Naive thymus-derived CD4-positive, alpha-beta T cell (primary cell): ENCODE measurements around the gene ZDHHC18. TPM values are rescaled to one million over a fixed set of nuclear protein-coding genes. Genes with fewer than 3 reads are reported as not detected.
A peak's percentile ranks its signal among the peaks of the same experiment; 100 is the strongest.

Experiments
- ATAC-seq: fragments of 150-1000 bp; cut with Tn5 transposase; 2 replicates; pipeline ENCODE4 v1.10.0; 2021; ENCODE audit warnings: mild to moderate bottlenecking, moderate library complexity
- CTCF ChIA-PET: fragments of 350-600 bp; sonication (Branson Sonifier 250); formaldehyde crosslinking; loops from one replicate; lab custom pipeline; 2021; ENCODE audit warnings: antibody characterized with exemption; lab: Charles Lee
- POLR2A ChIA-PET: fragments of 350-600 bp; sonication (Branson Sonifier 250); formaldehyde crosslinking; loops from one replicate; lab custom pipeline; 2021; ENCODE audit warnings: antibody characterized with exemption, inconsistent platforms; lab: Charles Lee
- DNase-seq, 9 donors: peaks; one replicate each; pipeline versions ENCODE4 v3.0.0 to v3.0.0-alpha.2; 2020 to 2022; ENCODE audit warnings: mixed read lengths in 1 of 9
- H3K27ac ChIP-seq: one replicate; pipeline ENCODE4 v1.7.0; 2013; ENCODE audit warnings: mild to moderate bottlenecking, low read depth, low read length, moderate library complexity
- H3K27me3 ChIP-seq, 2 donors: one replicate each; pipeline ENCODE4 v1.7.0; 2013; ENCODE audit warnings: low read length in 2 of 2, mild to moderate bottlenecking in 2 of 2, moderate library complexity in 2 of 2; ENCODE audit not compliant: control insufficient read depth in 2 of 2, insufficient read depth in 2 of 2
- H3K36me3 ChIP-seq, 3 experiments: 1 replicate in 2 of 3; 2 replicates in 1 of 3; pipeline ENCODE4 v1.7.0; 2013; ENCODE audit warnings: low read length in 3 of 3, mild to moderate bottlenecking in 3 of 3, moderate library complexity in 1 of 3; ENCODE audit not compliant: insufficient read depth in 3 of 3, control insufficient read depth in 2 of 3
- H3K4me1 ChIP-seq, 2 donors: one replicate each; pipeline ENCODE4 v1.7.0; 2013; ENCODE audit warnings: low read length in 2 of 2, mild to moderate bottlenecking in 2 of 2, moderate library complexity in 1 of 2; ENCODE audit not compliant: control insufficient read depth in 2 of 2, insufficient read depth in 2 of 2
- H3K4me3 ChIP-seq: 2 replicates; pipeline ENCODE4 v1.7.0; 2013; ENCODE audit warnings: mild to moderate bottlenecking, low read length
- H3K9me3 ChIP-seq, 3 experiments: 1 replicate in 2 of 3; 2 replicates in 1 of 3; pipeline ENCODE4 v1.7.0; 2013; ENCODE audit warnings: low read length in 3 of 3; ENCODE audit not compliant: control insufficient read depth in 2 of 3
- H3K27ac Mint-ChIP-seq, 9 donors: one replicate each; pipeline ENCODE4 v1.8.0; 2020 to 2022; ENCODE audit warnings: mixed read lengths in 9 of 9, mild to moderate bottlenecking in 8 of 9, moderate library complexity in 5 of 9, inconsistent platforms in 2 of 9
- H3K27me3 Mint-ChIP-seq, 5 donors: one replicate each; pipeline ENCODE4 v1.8.0; 2021 to 2022; ENCODE audit warnings: mixed read lengths in 5 of 5, mild to moderate bottlenecking in 1 of 5
- H3K36me3 Mint-ChIP-seq, 5 donors: one replicate each; pipeline ENCODE4 v1.8.0; 2020 to 2022; ENCODE audit warnings: mixed read lengths in 5 of 5, mild to moderate bottlenecking in 3 of 5, inconsistent platforms in 1 of 5
- H3K4me1 Mint-ChIP-seq, 7 donors: one replicate each; pipeline ENCODE4 v1.8.0; 2020 to 2022; ENCODE audit warnings: mixed read lengths in 7 of 7, mild to moderate bottlenecking in 3 of 7, inconsistent platforms in 1 of 7
- H3K4me3 Mint-ChIP-seq, 10 donors: one replicate each; pipeline ENCODE4 v1.8.0; 2020 to 2022; ENCODE audit warnings: mild to moderate bottlenecking in 10 of 10, mixed read lengths in 10 of 10, moderate library complexity in 6 of 10, inconsistent platforms in 2 of 10
- H3K9me3 Mint-ChIP-seq, 11 donors: one replicate each; pipeline ENCODE4 v1.8.0; 2020 to 2022; ENCODE audit warnings: mixed read lengths in 11 of 11, mild to moderate bottlenecking in 4 of 11, inconsistent platforms in 1 of 11, moderate library complexity in 1 of 11
- intact Hi-C, 2 donors: fragments of 100-400 bp; cut with micrococcal nuclease; formaldehyde crosslinking; loops; one replicate each; pipeline ENCODE4 v1.15.1; 2023
- polyA plus RNA-seq, 2 donors: library from polyadenylated mRNA; unstranded; fragments of 300-500 nt; fragmentation: Illumina TruSeq; gene quantifications; one replicate each; pipeline ENCODE4 v1.2.3, GENCODE V29; 2021
- total RNA-seq, 6 experiments: library from RNA in 5 of 6; stranded (reverse) in 5 of 6; gene quantifications; 1 replicate in 5 of 6; 2 replicates in 1 of 6; pipeline ENCODE4 v1.2.3 and lab custom pipeline; 2021 to 2026

The ZDHHC18 gene
- total and polyA plus RNA-seq, 7 experiments from 2014 or later = 3.1 to 72.4 (median 38.8) TPM

DNA sequence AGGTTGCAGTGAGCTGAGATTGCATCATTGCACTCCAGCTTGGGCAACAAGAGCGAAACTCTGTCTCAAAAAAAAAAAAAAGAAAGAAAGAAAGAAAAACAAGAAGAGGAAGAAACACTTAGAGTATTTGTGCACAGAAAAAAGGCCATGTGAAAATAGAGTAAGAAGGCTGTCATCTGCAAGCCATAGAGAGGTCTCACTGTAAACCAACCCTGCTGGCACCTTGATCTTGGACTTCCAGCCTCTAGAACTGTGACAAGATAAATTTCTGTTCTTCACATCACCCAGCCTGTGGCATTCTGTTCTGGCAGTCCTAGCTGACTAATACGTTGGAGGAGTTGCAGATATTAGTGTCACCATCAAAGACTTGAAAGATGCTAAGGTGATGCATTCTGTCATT, 12.1 kb upstream of the ZDHHC18 start:
- ChIA-PET CTCF (interaction anchor here (0.5 to 0.9 kb wide), 2 partner anchors 19 to 51 kb away, joined by 3 read pairs; no protein-coding TSS in a partner anchor), POLR2A (no interaction called here)
- Histone ChIP-seq H3K27ac (no peak overlapping the region), H3K4me1 (peaks cover 0 to 14% of the 10 kb centered on the region in 2 donors), H3K36me3 (no peaks in the 10 kb centered on the region), H3K27me3 (no peaks in the 10 kb centered on the region), H3K9me3 (no peaks in the 10 kb centered on the region), H3K4me3 (no peak overlapping the region)
- DNase-seq (no peak), ATAC-seq (no peak)
- Mint-ChIP-seq H3K9me3 (no peaks in the 10 kb centered on the region), H3K4me1 (peaks cover 0 to 24% (median 8%) of the 10 kb centered on the region in 7 donors), H3K27me3 (no peaks in the 10 kb centered on the region), H3K36me3 (peaks cover 0 to 3% (median 0%) of the 10 kb centered on the region in 5 donors), H3K27ac (no peak overlapping the region), H3K4me3 (no peak overlapping the region)
- intact Hi-C loops = no loop called here

DNA sequence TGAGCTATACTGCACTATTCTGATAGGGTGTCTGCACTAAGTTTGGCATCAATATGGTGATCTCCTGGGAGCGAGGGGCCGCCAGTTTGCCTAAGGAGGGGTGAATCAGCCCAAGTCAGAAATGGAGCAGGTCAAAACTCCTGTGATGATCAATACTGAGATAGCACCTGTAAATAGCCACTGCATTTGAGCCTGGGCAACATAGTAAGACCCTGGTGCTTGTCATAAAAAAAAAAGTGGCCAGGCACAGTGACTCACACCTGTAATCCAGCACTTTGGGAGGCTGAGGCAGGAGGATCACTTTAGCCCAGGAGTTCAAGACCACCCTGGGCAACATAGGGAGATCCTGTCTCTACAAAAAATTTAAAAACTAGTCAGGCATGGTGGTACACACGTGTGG, 11.6 kb upstream of the ZDHHC18 start:
- no peaks in the 10 kb centered on the region for H3K27me3 ChIP-seq
- peaks cover 0 to 24% (median 8%) of the 10 kb centered on the region in 7 donors for H3K4me1 Mint-ChIP-seq
- H3K27ac ChIP-seq = no peak overlapping the region
- no peaks in the 10 kb centered on the region for H3K27me3 Mint-ChIP-seq
- POLR2A ChIA-PET = interaction anchor here (0.7 kb wide), 1 partner anchor 315 kb away, joined by 5 read pairs; no protein-coding TSS in a partner anchor
- H3K36me3 Mint-ChIP-seq = peaks cover 0 to 3% (median 0%) of the 10 kb centered on the region in 5 donors
- H3K36me3 ChIP-seq = no peaks in the 10 kb centered on the region
- H3K4me1 ChIP-seq = peaks cover 0 to 14% of the 10 kb centered on the region in 2 donors
- CTCF ChIA-PET = interaction anchor here (0.5 to 1.5 kb wide), 2 partner anchors 10 to 51 kb away, joined by 3 to 4 read pairs; no protein-coding TSS in a partner anchor
- no peaks in the 10 kb centered on the region for H3K9me3 ChIP-seq
- DNase-seq (no peak), ATAC-seq (no peak)
- H3K4me3 Mint-ChIP-seq = no peak overlapping the region
- intact Hi-C loops = no loop called here
- peak overlapping the region in 1 of 9 donors; percentile 10 for H3K27ac Mint-ChIP-seq
- no peak overlapping the region for H3K4me3 ChIP-seq
- H3K9me3 Mint-ChIP-seq = no peaks in the 10 kb centered on the region

DNA sequence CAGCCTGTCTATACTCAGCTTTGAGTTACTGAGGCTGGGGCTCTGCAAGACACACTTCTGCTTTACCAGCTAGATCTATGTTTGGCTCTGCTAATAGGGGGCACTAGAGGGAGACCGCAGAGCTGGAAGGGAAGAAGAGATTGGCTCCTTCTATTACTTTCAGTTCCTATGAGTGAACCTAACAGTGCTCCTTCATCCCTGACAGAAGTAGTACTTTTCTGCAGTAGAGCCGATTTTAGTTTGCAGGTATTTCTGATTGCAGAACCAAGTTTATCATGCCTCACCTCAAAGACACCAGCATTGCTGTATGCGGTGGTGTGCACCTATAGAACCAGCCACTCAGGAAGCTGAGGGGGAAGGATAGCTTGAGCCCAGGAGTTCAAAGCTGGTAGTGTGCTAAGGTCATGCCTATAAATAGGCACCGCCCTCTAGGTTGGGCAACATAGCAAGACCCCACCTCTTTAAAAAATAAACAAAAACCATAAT, 5.7 kb upstream of the ZDHHC18 start:
- H3K9me3 ChIP-seq = no peaks in the 10 kb centered on the region
- H3K4me1 ChIP-seq = peaks cover 12 to 22% of the 10 kb centered on the region in 2 donors
- H3K4me3 ChIP-seq = peak overlapping the region; percentile 51
- DNase-seq (peak in 7 of 9 donors; percentile 41 to 61 (median 52)), ATAC-seq (peak; percentile 100)
- peak overlapping the region; percentile 54 for H3K27ac ChIP-seq
- Mint-ChIP-seq H3K27me3 (no peaks in the 10 kb centered on the region), H3K36me3 (no peaks in the 10 kb centered on the region), H3K4me1 (peaks cover 23 to 38% (median 29%) of the 10 kb centered on the region in 7 donors), H3K27ac (peak overlapping the region; percentile 60 to 92 (median 87)), H3K9me3 (no peaks in the 10 kb centered on the region), H3K4me3 (peak overlapping the region; percentile 55 to 86 (median 82))
- H3K36me3 ChIP-seq = no peaks in the 10 kb centered on the region
- CTCF ChIA-PET = interaction anchor here (0.5 to 2.3 kb wide), 14 partner anchors 10 to 279 kb away, joined by 3 to 20 read pairs (median 4); no protein-coding TSS in a partner anchor
- intact Hi-C loops = loop anchor here in 1 of 2 donors (1.0 to 2.0 kb wide), 3 partner anchors 11 to 58 kb away; no protein-coding TSS in a partner anchor
- no peaks in the 10 kb centered on the region for H3K27me3 ChIP-seq
- POLR2A ChIA-PET = interaction anchor here (0.8 to 2.3 kb wide), 7 partner anchors 10 to 44 kb away, joined by 3 to 34 read pairs (median 5); no protein-coding TSS in a partner anchor

DNA sequence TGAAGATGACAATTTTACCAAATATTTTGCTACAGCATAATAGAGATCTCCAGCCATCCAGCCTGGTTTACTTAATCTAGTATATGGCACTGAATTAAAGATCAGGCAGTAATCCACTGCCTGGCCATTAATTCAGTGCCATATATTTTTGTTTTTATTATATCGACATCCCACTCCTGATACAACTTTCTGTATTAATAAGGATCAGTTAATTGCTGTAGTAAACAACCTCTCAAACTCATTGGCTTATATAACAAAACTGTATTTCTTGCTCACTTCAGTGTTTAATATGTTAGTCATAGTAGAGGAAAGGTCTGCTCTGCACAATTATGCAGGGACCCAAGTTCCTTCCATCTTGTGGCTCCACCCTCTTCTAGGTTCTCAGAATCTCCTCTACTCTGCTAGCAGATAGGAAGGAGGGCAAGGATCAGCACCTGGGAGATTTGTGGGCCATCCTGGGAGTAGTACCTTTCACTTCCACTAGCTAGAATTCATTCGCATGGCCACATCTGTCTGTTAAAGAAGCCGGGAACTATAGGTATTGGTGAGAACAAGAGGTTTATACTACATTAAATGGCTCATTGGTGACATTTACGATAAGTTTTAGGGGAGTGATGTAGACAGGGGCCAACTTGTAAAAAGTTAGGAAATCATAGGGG, 3.6 kb upstream of the ZDHHC18 start:
- H3K4me1 ChIP-seq = peaks cover 23 to 32% of the 10 kb centered on the region in 2 donors
- H3K4me1 Mint-ChIP-seq = peaks cover 28 to 48% (median 41%) of the 10 kb centered on the region in 7 donors
- H3K27me3 ChIP-seq = no peaks in the 10 kb centered on the region
- ChIA-PET CTCF (interaction anchor here (0.7 to 2.0 kb wide), 4 partner anchors 9 to 576 kb away, joined by 3 to 14 read pairs (median 3); no protein-coding TSS in a partner anchor), POLR2A (interaction anchor here (0.7 to 1.2 kb wide), 2 partner anchors 10 to 1333 kb away, joined by 3 to 6 read pairs; no protein-coding TSS in a partner anchor)
- no peaks in the 10 kb centered on the region for H3K27me3 Mint-ChIP-seq
- H3K27ac ChIP-seq = no peak overlapping the region
- peaks cover 0 to 5% (median 0%) of the 10 kb centered on the region in 5 donors for H3K36me3 Mint-ChIP-seq
- peak overlapping the region in 7 of 9 donors; percentile 23 to 92 (median 66) for H3K27ac Mint-ChIP-seq
- no peaks in the 10 kb centered on the region for H3K9me3 Mint-ChIP-seq
- no peak for DNase-seq
- H3K9me3 ChIP-seq = no peaks in the 10 kb centered on the region
- ATAC-seq = no peak
- peak overlapping the region in 4 of 10 donors; percentile 12 to 72 (median 18) for H3K4me3 Mint-ChIP-seq
- no peak overlapping the region for H3K4me3 ChIP-seq
- intact Hi-C loops = no loop called here
- no peaks in the 10 kb centered on the region for H3K36me3 ChIP-seq

- Histone ChIP-seq H3K4me1 (peaks cover 40 to 49% of the 10 kb centered on the region in 2 donors), H3K27me3 (no peaks in the 10 kb centered on the region), H3K36me3 (no peaks in the 10 kb centered on the region), H3K27ac (peak overlapping the region; percentile 98), H3K9me3 (no peaks in the 10 kb centered on the region), H3K4me3 (no peak overlapping the region)
- H3K9me3 Mint-ChIP-seq = no peaks in the 10 kb centered on the region
- ChIA-PET POLR2A (interaction anchor here (0.5 to 2.0 kb wide), 5 partner anchors 9 to 353 kb away, joined by 3 to 9 read pairs (median 4); partner anchors contain the start of gene HMGN2), CTCF (interaction anchor here (0.8 to 1.5 kb wide), 5 partner anchors 9 to 127 kb away, joined by 3 to 7 read pairs (median 3); no protein-coding TSS in a partner anchor)
- H3K4me1 Mint-ChIP-seq = peaks cover 42 to 67% (median 60%) of the 10 kb centered on the region in 7 donors
- peaks cover 0 to 19% (median 0%) of the 10 kb centered on the region in 5 donors for H3K36me3 Mint-ChIP-seq
- intact Hi-C loops = no loop called here
- H3K27ac Mint-ChIP-seq = peak overlapping the region in 8 of 9 donors; percentile 32 to 96 (median 92)
- no peaks in the 10 kb centered on the region for H3K27me3 Mint-ChIP-seq
- DNase-seq (no peak), ATAC-seq (no peak)
- H3K4me3 Mint-ChIP-seq = peak overlapping the region in 7 of 10 donors; percentile 32 to 94 (median 93)
Measured at GRCh38 chr1:26824731-26825130, 1.8 kb upstream of the ZDHHC18 start.

GRCh38 chr1:26827106-26827604, 667 bp downstream of the ZDHHC18 start:
- Mint-ChIP-seq H3K36me3 (peaks cover 0 to 29% (median under 1%) of the 10 kb centered on the region in 5 donors), H3K27ac (peak overlapping the region; percentile 90 to 100 (median 98)), H3K4me3 (peak overlapping the region; percentile 87 to 99 (median 92)), H3K4me1 (peaks cover 42 to 75% (median 70%) of the 10 kb centered on the region in 7 donors), H3K9me3 (no peaks in the 10 kb centered on the region), H3K27me3 (no peaks in the 10 kb centered on the region)
- Histone ChIP-seq H3K9me3 (no peaks in the 10 kb centered on the region), H3K4me3 (peak overlapping the region; percentile 64), H3K27ac (peak overlapping the region; percentile 87), H3K27me3 (no peaks in the 10 kb centered on the region), H3K36me3 (peaks cover 0 to 8% (median 0%) of the 10 kb centered on the region in 3 experiments), H3K4me1 (peaks cover 40 to 48% of the 10 kb centered on the region in 2 donors)
- intact Hi-C loops = loop anchor here in 1 of 2 donors (2.0 kb wide), 1 partner anchor 64 kb away; the partner anchor contains the start of gene GPN2
- CTCF ChIA-PET = no interaction called here
- POLR2A ChIA-PET = no interaction called here
- no peak for DNase-seq
- ATAC-seq = no peak
